GM19193 (cell line): Measurements from ENCODE around the gene IGFBP7.

ENCODE experiments used
- POLR2A ChIP-seq: IDR thresholded peaks from 4 replicates; pipeline ENCODE4 v1.6.1; 2011; ENCODE audit not compliant: insufficient read depth, insufficient read length; ENCODE audit errors: extremely low read depth

IGFBP7 gene

DNA sequence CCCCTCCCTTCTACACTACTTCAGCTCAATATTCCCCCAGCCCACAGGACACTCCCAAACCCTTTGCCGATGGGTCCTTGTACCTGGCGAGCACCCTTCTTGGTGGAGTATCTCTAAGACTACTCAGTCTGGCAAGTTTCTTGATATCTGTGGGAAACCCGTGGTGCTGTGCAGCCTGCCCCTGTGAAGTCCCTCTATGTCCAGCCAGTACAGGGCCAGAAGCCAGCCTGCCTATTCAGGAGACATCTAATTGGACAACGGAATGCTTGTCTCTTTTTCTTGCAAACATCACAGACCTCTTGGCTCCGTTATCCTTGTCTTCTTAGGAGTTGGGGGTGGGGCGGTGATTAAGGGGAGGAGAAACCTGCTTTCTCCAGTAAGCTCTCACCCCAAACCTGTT is 3.7 kb upstream of the IGFBP7 start:
- no peak for TF ChIP-seq POLR2A

DNA sequence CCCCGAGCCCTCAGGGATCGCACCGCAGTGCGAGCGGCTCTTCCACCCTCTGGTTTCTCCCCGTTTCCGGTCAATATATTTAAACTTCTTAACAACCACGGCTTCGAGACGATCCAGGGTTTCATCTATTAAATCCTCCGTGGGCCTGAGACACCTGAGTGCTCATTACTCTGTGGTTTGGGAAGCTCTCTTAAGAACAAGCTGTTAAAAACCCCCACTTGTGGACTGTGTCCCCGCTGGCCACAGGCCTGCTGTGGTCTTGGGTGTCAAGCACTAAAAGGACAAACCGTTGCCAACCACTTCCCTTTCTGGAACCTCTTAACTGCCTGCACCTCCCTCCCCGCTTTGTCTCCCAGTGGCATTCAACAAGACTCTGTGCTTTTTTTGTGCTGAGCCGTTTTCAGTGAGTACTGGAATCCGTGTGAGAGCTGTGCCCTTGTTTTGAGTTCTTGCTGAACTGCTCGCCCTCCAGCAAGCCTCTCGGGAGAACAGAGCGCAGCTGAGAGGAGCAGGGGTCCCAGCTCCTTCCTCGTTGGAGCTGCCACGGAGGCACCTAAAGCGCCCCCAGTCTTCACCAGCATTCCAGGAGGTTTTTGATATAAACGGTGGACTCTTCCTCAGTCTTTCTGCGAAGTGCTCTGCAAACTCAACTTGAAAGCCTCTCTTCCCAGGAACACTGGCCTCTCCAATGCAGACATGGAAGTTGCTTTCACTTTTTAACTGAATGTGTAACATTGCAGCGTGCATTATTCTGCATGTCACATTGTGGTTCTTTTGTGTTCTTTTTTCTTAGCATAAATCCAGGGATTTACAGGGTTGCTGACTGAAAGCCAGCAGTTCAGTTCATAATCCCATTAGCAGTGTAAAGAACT is 691 bp upstream of the IGFBP7 start:
- no peak for TF ChIP-seq POLR2A

DNA sequence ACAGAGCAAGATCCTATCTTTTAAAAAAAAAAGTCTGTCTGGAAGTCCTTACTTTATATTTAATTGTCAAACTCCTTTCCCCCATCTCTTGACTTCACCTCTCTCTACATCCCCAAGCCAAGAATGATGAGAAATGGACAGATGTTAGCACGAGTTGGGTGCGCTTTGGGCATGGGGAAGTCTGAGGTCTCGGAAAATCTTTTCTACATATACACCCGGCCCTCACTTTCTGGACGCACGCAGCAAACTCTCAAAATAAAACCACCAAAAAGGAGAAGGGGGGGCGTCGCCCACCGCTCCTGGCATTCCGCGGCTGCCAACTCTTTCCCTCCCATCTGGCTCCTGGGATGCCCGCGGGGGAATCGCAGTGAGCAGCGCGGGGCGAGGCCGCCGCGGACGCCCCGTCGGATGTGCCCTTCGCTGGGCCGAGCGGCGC is 756 bp downstream of the IGFBP7 start:
- no peak for TF ChIP-seq POLR2A

DNA sequence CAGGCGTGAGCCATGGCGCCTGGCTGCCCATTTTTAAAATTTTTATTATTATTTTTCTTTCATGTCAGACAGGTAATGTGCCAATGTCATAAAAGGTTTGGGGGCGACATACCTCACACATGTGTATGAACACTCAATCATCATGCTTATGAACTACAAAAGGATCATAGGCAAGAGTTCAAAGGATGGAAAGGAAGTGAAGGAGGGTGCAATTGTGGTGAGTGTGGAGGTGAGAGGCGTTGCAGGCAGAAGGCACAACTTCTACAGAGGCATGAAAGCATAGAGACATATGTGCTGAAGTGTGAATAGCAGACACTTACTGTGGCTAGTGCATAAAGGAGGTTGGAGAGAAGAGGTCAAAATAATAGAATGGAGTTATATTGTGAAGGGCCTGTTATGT is 4.0 kb downstream of the IGFBP7 start:
- no peak for TF ChIP-seq POLR2A

DNA sequence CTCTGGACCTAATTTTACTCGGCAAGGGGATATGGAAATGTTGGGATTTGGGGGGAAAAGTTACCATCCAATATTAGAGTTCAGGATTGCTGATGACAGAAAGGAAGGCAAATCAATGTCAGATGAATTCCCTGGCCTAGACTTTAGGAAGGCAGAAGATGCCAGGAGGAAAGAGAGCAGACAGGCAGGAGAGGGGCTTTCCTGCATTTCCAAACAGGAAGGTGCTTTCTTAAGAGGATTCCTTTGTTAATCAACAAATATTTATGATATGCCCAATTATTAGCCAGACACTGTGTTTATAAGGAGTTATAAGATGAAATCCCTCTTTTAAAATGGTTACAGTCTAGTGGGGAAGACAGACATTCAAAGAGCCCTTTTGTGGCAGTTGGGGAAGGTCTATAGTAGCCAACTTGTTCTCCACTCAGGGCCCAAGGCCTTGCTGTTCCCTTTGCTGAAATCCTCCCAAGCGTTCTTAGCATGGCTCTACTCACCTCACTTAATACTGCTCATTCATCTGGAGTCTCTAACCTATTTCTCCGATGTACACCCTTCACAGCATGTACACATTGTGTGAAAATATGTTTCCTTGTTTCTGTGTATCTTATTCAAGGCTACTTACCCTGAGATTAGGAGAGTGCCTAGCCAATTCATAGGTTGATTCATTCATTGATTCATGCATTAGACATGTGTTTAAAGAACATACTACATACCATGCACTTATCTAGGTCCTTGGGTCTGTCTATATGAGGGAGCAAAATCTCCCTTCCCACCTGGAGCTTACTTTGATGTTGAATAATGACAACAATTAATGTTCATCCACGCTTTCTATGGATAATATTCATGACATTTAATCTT is 5.3 kb downstream of the IGFBP7 start:
- no peak for TF ChIP-seq POLR2A

DNA sequence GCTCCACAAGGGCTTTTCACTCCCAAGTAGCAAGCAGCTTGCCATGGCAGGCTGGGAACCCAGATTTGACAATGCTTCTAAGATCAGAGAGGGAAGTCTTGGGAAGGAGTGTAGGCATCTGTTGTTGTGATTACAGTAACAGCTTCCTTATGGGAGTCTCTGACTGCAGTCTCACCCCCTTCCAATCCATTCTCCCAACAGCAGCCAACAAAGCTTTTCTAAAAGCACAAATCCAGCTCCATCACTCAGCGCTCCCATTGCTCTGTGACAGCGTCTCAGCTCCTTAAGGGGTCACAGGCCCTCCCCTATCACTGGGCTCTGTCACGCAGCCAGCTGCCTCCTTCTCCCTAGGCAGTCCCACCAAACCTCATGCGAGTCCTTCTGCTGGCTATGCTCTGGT is 7.1 kb downstream of the IGFBP7 start:
- no peak for TF ChIP-seq POLR2A

DNA sequence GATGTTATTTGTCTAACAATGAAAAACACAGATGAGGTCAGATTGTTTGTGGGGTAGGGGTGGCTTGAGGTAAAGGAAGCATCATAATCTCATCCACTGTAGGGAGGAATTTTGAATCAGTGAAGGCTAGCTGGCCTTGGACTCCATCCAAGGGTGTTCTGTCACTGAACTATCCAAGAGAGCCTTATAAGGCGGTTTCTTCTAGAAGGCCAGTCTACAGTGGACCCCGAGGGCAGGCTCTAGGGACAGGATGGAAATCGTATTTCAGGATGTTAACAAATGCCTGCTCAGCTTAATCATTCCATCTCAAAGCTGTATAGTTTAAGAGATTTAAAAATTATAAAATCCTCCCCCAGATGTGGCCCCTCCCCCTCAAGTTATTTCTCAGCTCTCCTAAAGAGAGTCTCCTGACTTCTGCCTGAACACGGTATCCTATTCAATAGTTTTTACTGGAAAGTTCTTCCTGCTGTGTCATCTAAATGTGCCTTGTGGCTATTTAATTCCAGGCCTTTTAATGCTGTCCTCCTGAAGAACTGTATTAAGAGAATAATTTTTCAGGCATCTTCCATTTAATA is 8.0 kb downstream of the IGFBP7 start:
- TF ChIP-seq POLR2A: no peak

DNA sequence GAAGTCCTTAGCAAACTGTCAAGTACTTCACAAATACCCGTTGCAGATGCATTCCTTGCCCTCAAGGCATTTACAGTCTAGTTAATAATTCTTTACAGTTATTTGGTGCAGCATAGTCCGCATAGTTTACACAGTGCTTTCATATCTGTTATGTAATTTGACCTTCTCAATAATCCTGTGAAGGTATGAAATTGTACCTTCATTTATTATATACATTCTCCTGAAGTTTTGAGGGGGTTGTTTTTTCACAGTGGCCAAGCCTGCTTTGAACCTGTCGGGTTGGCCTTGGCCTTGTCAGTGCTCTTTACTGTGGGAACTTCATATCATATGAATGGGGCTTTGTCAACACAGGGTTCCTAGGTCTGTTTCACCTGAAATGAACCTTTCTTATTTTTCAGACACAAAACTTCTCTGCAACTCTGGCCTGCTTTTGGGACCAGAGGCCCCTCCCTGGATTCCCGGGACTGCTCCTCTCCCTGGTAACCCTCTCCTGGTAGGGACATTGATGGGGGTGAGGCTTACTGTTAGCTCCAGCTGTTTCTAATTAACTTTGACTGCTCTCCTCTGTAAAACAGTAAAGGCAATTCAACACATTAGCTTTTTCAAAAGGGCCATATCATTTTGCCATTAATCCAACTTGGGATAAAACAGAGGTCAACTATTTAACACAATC is 9.1 kb downstream of the IGFBP7 start:
- TF ChIP-seq POLR2A: no peak

DNA sequence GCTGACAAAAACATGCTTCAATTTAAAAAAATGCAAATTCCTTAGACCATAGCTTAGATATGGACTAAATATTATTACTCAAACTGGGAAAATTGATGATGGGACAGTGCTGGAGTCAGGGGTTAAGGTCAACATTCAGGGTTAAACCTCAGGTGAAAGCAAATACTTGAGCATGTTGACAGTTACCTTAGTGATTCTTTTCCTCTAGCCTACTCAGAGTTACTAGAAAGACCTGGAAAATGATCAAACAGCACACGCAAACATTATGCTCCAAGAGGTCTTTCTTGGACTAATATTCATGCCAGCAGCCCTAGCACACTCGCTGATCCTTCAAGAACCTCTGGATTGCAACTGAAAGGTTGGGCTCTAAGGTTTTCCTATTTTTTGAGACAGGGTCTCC is 10.8 kb downstream of the IGFBP7 start:
- TF ChIP-seq POLR2A: no peak

DNA sequence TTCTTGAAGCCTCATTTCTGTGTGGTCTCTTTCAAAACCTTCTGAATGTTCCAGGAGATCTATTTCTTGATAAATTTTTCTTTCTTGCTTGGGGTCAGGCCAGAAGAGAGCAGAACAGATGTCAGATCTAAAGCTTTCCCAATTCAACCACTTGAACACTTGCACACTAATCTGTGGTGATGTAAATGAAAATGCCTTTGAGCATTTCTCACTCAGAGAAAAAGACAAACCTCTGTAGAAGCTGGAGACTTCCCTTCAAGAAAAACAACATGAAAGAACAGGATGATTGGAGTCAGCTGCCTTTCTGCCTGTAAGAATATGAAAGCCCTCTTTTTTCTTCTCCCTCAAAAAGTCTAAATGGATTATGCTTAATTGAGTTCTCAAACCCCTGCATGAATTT is 11.2 kb downstream of the IGFBP7 start:
- no peak for TF ChIP-seq POLR2A

DNA sequence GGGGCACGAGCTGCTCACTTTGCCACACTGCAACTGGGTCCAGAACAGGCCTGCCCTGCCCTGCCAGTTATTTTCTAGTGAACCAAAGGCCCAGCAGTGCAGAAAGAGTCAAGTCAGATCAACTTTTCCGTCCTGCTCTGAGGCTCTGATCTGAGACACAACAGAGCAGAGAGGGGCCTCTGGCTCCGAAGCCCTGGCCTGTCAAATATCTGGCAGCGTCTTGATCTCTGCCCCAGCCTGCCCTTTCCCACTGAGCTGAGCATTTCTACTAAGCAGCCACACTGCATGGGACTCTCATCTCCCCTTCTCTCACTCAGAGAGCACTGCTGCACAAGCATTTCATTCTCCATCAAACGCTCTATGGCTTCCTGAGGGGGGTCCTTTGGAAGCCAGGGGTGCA is 11.8 kb downstream of the IGFBP7 start:
- TF ChIP-seq POLR2A: no peak

DNA sequence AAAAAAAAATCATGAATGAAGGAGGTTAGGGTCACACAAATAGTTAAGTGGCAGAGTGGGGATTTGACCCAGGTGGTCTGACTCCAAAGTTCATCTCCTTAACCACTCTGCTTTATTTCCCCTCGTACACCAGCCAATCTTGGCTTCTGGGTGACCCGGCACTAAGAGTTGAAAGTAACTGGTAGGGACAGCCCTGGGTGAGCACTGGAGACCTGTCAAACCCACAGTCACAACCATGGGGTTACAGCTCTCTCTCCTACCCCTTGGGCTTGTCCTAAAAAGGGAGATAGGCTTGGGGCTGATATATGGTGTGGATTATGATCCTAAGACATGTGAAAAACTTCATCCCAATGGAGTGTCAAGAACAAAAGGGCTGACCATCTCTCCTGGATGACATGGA is 12.5 kb downstream of the IGFBP7 start:
- no peak for TF ChIP-seq POLR2A

DNA sequence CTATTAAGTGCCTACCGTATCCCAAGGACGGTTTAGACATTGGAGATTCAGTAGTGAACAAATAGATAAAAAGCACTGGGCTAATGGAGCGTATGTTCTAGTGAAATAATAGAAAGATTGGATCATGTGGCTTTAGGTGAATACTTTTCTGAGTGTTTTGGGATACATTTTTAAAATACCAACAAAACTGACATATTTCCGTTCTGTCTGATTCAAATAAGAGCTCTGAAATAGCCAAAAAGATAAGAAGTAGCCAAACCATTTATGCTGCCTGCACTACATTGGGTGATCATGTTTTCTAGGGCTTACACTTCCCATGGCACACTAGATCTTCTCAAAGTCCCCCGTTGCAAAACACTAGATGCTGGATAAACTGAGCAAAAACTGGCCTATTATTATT is 14.2 kb downstream of the IGFBP7 start:
- TF ChIP-seq POLR2A: no peak

DNA sequence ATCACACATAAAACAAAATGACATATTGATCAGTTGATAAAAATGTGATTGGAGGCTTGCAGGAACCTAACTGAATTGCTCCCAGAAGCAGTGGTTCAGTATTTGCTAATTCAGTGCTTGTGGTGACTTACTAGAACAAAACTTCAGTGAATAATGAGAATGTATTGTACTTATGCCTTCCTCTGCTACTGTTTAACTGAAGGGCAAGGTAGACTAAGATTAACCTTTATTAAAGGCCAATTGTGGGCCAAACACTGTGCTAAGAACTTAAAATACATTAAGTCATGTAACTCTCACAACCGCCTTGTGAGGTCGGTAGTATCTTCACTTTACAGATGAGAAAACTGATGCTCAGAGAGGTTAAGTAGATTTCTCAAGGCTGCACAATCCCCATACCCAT is 14.9 kb downstream of the IGFBP7 start:
- no peak for TF ChIP-seq POLR2A

DNA sequence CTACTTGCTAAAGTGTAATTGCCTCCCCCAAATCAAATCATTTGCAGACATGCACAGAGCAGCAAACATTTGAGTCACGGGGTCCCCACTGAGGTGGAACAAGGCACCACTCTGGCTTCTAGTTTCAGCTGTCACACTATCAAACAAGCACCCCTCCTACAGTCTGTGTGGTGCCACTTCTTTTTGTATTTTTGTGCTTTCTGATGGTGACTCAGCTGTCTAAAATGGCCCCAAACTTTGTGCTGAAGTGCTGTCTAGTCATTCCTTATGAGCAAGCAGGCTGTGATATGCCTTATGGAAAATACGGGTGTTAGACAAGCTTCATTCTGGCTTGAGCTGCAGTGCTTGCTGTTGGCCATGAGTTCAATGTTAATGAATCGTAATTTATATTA is 15.4 kb downstream of the IGFBP7 start:
- no peak for TF ChIP-seq POLR2A
